NCI-H2171 treated with DMSO at 0.1 percent for 48 hours (cell line): ENCODE data around the gene HCN4.
A peak's percentile ranks its signal among the peaks of the same experiment; 100 is the strongest.
"Not testable (repeated sequence)": the region's sequence is repeated elsewhere in the genome, so short reads cannot be mapped to it uniquely, and the experiment has no call there.

Experiments
- DNase-seq: peaks from one replicate; lab custom pipeline; 2025; lab: John Stamatoyannopoulos, UW

HCN4 gene

GRCh38 chr15:73324496-73325170 is 44.1 kb downstream of the HCN4 start:
- no peak for DNase-seq

- no peak for DNase-seq
Observed at GRCh38 chr15:73323956-73324355, 44.8 kb downstream of the HCN4 start.

DNA sequence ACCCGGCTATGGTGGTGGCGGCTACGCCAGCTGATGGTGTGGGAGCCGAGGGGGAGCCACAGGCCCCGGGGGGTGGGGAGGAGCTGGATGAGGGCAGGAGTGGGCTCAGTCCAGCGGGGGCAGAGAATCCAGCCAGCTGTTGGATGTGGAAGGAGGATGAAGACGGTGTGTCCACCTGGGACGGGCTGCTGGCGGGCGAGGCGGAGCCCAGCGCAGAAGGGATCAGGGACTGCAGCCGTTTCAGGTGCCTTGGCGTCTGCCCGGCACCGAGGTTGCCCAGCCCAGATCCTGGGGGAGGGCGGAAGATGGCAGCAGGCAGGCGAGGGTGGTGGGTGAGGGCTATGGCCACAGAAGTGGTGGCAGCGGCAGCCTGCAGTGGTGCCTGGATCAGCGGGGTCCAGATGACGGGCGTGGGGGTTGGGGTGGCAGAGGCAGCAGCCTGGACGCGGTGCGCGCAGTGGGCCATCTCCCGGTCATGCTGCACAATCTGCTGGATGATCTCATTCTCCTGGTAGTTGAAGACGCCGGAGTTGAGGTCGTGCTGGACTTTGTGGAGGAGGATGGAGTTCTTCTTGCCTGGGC is 45.3 kb downstream of the HCN4 start:
- no peak for DNase-seq

GRCh38 chr15:73322665-73323373 is 45.9 kb downstream of the HCN4 start:
- DNase-seq = no peak

DNA sequence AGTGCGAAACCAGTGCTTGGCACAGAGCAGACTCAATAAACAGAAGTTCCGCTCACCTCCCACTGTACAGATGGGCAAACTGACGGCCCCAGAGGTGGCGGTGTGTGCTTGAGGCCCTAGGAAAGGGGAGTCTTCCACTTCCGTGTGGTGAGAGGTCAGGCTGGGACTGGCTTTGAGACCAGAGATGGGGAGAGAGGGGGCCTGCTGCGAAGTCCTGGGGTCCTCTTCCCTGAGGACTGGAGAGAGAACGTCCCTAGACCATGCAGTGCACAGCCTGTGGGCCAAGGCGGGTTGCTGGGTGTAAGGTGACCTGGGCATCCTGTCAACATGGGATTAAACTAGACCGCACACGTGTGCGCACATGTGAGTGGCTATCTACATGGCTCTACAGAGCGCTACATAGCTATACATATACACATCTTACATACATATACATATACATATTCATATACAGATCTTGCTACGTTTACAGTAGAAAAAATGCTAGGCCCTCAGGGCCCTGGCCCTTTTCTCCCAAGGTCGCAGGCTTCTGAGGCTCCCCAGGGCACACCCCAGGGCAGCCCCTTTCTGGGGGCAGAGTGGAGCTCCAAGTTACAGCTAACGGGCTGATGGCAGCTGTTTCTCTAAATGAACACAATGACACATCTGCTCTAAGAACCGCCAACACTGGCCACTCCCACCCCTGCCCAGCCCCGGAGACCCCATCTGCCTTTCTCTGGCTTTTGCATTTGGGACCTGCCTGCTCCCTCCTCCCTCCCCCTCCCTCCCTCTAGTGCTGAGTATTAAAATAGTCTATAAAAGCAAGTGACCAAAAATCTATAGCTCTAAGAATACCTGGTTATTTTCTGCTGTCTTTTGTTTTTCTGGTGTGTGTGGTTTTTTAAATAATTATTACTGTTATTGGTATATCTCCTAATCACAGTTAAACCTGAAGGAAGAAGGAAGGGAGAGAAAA is 47.0 kb downstream of the HCN4 start:
- DNase-seq = peak; percentile 86

DNA sequence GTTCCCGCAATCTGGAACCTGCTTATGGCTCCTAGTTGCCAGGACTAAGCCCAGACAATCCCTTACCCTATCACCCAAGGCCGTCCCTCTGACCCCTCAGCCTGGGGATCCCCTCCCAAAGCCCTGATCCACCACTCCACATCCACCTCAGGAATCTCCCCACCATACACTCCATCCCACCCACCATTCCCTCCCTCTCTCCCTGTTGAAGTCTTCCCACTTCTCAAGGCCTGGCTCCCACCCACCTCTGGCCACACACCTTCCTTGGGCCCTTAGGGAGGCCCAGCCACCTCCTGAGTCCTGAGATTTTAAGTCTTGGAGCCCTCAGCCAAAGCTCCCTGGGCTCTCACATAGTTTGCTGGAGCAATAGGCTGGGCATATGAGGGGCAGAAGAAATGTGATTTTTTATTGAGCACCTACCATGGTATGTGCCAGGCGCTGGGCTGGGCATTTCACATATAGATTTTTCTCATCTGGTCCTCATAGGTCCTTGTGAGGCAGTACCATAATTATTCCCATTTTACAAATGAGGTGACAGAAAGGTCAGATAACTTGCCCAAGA is 48.1 kb downstream of the HCN4 start:
- DNase-seq = no peak

- no peak for DNase-seq
Observed at GRCh38 chr15:73319460-73320245, 49.1 kb downstream of the HCN4 start.

- DNase-seq = no peak
Observed at GRCh38 chr15:73318463-73319351, 50.1 kb downstream of the HCN4 start.

DNA sequence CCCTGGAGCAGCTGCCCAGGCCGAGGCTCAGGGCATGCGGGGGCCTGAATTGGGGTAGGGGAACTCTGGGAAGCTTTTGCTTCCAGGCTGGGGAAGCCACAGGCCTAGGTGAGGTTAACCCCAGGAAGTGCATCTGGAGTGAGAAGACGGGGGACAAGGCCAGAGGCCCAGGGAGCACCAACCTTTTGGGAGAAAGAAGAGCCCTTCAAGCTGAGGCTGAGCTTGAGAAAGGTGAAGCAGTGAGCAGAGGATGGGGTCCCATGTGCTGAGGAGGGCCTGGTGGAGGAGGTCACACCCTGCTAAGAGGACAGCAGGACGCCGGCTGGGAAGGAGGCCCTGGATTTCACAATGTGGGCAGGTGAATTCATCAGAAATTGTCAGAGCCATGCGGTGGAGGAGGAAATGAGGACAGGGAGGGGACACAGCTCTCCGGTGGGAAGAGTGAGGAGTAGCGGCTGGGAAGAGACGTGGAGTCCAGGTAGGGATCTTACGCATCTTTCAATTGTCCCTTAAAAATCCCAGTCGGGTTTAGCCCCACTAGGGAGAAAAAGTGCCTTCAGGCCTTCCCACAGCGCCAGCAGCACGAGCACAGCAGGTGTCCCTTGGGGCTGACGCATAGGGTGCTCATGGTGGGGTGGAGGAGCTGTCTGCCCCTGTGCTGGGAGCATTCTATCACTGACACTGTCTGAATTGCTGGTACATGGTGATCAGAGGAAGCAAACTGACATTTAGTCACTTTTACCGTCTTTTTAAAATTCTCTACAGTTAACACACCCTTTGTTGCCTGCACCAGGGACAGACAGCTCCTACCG is 50.9 kb downstream of the HCN4 start:
- DNase-seq = no peak

DNA sequence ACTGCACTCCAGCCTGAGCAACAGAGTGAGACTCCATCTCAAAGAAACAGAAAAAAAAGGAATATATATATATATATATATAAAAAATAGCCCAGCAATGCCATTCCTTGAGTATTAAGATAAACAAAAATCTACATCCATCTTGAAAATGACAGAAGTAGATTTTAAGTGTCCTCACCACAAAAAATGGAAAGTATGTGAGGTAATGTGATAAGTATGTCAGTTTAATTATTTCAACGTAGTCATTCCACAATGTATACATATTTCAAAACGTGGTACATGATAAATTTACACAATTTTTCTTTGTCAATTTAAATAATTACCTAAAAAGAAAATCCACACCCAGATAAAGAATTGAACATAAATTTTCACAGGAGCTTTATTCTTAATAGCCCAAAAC is 54.9 kb downstream of the HCN4 start:
- no peak for DNase-seq

- DNase-seq = no peak
Observed at GRCh38 chr15:73308305-73308704, 60.5 kb downstream of the HCN4 start.

DNA sequence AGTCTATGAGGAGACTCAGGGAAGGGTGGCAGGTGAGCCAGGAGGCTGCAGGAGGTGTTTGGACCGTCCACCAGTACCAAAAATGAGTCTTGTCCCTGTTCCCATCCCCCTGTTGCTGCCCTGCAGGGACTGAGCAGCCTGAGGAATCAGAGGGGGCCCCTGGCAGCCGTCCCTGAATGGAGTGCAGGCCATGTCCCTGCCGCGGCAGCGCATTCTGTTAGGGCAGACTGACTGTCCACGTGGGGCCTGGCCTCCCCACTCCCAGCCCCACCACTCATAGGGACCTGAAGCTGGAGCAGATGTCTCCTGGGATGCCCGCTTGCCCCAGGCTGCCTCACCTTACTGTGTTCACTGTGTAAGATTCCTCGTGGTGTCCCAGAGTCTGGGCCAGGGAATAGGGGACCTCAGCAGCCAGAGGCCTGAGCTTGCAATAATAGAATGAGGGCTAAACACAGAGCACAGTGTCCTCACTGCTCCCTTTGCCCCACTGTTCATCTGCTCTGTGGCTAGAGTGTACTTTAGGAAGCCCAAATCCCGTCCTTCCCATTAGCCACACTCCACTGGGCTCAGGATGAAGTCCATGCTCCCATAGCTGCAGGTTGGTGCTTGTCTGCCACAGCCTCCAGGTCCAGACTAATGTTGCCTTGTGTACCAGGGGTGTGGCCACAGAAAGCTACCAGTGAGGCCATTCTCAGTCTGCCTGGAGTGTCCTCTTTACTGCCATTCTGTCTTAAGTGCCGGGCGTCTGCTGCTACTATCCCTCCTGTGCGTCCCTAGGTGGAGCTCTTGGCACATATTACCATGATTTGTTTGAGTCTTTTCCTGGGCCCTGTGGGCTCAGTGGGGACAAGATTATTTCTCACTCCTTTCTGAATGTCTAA is 63.2 kb downstream of the HCN4 start:
- peak; percentile 73 for DNase-seq

- no peak for DNase-seq
Observed at GRCh38 chr15:73303636-73304035, 65.1 kb downstream of the HCN4 start.

GRCh38 chr15:73300286-73300685 is 68.5 kb downstream of the HCN4 start:
- not testable (repeated sequence) for DNase-seq

DNA sequence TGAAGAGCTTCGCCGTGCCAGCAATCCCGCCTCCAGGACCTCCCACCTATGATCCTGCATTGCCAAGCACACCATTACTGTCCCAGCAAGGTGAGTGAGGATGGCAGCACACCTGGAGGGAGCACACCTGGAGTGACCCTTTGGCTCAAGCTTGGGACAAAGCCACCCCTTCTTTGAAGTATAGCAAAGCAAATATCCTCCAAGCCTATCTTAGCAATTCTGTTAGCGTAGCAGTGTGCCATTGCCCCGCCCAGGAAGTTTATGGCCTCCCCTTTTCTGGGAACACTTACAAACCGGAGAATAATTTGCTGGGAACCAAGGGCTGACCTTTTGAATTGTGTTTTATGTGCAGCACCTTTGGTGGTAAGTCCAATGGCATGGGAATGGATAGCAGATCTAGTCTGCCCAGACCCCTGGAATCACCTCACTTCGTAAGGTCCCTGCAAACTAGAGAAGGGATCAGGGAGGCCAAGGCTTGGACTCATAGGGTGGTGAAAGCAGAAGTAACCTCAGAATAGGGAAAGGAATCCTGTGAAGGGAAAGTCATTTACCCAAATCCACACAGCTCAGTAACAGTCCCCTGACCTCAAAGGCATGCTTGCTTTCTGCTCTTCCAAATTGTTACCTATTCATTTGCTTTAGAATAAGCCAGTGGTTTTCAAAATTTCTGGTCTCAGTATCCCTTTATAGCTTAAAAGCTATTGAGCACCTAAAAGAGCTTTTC is 70.1 kb downstream of the HCN4 start:
- no peak for DNase-seq

DNA sequence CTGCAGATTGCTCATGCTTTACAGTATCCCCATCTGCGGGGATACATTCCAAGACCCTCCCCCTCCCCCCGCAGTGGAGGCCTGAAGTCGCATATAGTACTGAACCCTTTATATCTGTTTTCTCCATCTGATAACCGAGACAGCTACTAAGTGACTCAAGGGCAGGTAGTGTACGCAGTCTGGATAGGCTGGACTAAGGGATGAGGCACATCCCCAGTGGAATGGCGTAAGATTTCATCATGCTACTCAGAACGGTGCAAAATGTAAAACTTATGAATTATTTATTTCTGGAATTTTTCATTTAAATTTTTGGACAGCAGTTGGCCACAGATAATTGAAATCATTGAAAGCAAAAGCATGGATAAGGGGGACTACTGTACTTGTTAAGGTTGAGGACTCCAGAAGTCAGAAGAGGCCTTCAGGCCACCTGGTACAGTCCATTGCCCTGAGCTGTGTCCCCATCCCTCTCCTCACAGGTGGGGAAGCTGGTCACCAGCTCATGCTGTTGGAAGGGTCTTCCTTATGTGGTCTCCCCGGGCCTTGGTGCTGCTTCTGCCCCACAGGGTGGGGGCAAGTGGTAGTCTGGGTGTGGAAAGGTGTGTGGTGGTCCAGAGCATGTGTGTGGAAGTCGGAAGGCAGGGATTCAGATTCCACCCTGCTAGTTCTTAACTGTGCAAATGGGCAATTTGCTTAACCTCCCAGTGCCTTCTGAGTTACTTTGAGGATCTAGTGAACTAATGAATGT is 72.0 kb downstream of the HCN4 start:
- DNase-seq = no peak
